ENCODE data around the gene ONECUT3.

ONECUT3 gene

GRCh38 chr19:1749373-1750342 lies 3.6 kb upstream of the ONECUT3 start:
- H3K79me2 ChIP-seq (ENCODE audit: low read length): no peaks in the 10 kb centered on the region
- TF ChIP-seq EZH2phosphoT487 (IDR thresholded peaks at IDR 0.05; ENCODE audit: low read depth) (no peak), CTCF (IDR thresholded peaks at IDR 0.05; ENCODE audit: low read depth, low read length) (no peak)
- no peak overlapping the region for H3K4me3 ChIP-seq (ENCODE audit: low read length)
- H3K9ac ChIP-seq (ENCODE audit: low read length): no peak overlapping the region
- peaks cover 10% of the 10 kb centered on the region; the same call in 1 of the 2 replicates for H3K27me3 ChIP-seq (ENCODE audit: low read depth, low read length)
- H2AFZ ChIP-seq (ENCODE audit: low read depth, low read length): no peak overlapping the region
- H3K4me2 ChIP-seq (ENCODE audit: low read length): no peak overlapping the region
- H4K20me1 ChIP-seq (ENCODE audit: insufficient read depth, low read length): no peaks in the 10 kb centered on the region
- H3K9me3 ChIP-seq (ENCODE audit: insufficient read depth, low read length): no peaks in the 10 kb centered on the region
- no peaks in the 10 kb centered on the region for H3K36me3 ChIP-seq (replicated peaks; ENCODE audit: low read depth, low read length)
- H3K4me1 ChIP-seq (ENCODE audit: low read length): peaks cover 23% of the 10 kb centered on the region
- no peak overlapping the region for H3K27ac ChIP-seq (ENCODE audit: low read length)

DNA sequence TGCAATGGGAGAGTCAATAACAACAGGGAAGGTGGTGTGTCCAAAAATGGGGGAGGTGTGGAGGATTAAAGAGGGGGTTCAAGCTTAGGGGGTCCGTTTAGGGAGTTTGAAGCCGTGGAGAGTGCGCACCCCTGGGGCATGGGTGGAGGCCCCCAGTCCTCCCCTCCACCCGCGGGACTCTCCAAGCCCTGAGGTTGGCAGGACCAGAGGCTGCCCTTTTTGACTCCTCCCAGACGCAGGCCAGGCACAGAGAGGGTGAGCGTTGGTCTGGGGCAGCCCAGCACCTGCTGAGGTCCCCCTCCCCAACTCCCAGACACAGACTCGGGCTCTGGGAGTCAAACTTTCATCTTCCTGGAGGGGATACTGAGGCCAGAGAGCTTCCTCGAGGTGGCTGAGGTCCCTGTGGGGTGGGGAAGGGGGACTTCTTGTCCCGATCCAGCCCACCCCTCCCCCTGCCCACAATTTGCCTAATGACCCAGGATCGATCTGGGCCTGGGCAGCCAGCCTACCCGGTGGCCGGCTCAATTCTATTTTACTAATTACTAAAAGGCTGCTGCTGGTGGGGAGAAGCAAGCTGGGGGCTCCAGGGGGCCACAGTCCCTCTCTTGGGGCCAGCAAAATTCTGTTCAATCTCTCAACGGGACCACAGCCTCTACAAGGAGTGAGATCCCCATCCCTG lies 2.8 kb upstream of the ONECUT3 start:
- TF ChIP-seq CTCF (IDR thresholded peaks at IDR 0.05; ENCODE audit: low read depth, low read length) (no peak), EZH2phosphoT487 (IDR thresholded peaks at IDR 0.05; ENCODE audit: low read depth) (no peak)
- Histone ChIP-seq H2AFZ (ENCODE audit: low read depth, low read length) (no peak overlapping the region), H3K9me3 (ENCODE audit: insufficient read depth, low read length) (no peaks in the 10 kb centered on the region), H3K79me2 (ENCODE audit: low read length) (no peaks in the 10 kb centered on the region), H3K36me3 (replicated peaks; ENCODE audit: low read depth, low read length) (no peaks in the 10 kb centered on the region), H3K27ac (ENCODE audit: low read length) (no peak overlapping the region), H3K4me1 (ENCODE audit: low read length) (peaks cover 23% of the 10 kb centered on the region), H3K4me3 (ENCODE audit: low read length) (no peak overlapping the region), H3K9ac (ENCODE audit: low read length) (no peak overlapping the region), H3K4me2 (ENCODE audit: low read length) (no peak overlapping the region), H3K27me3 (ENCODE audit: low read depth, low read length) (peaks cover 10% of the 10 kb centered on the region; the same call in 1 of the 2 replicates), H4K20me1 (ENCODE audit: insufficient read depth, low read length) (no peaks in the 10 kb centered on the region)

DNA sequence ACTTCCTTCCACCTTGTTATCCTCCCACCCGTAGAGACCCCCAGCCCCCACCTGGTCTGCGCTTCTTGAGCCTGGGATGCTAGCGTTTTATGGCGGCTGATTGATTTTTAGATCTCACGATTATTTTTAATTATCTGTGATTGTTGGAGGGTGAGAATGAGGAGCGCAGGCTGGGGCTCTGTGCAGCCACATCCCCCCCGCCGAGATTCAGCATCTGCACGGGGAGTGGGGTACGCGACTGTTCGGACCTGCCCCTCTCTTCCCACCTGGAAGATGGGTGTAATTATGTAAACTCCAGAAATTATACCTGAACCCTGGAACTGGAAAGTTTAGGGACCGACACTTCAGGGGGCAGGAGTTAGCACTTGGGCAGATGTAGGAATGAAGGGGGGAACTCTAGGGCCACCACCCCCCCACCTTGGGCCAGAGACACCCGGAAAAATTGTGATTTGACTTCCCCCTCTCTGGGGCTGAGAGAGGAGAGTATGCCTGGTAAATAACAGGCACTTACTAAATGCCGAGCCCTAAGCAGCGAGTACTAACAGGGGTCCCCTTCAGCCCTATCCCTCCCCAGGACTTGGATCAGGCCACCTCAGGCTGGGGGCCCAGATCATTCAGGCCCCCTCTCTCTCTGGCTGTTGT lies 1.8 kb upstream of the ONECUT3 start:
- Histone ChIP-seq H3K4me2 (ENCODE audit: low read length) (peak overlapping the region; percentile 75), H3K4me3 (ENCODE audit: low read length) (peak overlapping the region; percentile 51), H3K9ac (ENCODE audit: low read length) (peak overlapping the region; percentile 39; the same call in 1 of the 2 replicates)

More for the DNA sequence above, 1.8 kb upstream of the ONECUT3 start:
- Histone ChIP-seq H3K27me3 (ENCODE audit: low read depth, low read length) (peaks cover 10% of the 10 kb centered on the region; the same call in 1 of the 2 replicates), H2AFZ (ENCODE audit: low read depth, low read length) (peak overlapping the region; percentile 79; the same call in 1 of the 2 replicates), H3K79me2 (ENCODE audit: low read length) (no peaks in the 10 kb centered on the region), H3K27ac (ENCODE audit: low read length) (no peak overlapping the region), H3K9me3 (ENCODE audit: insufficient read depth, low read length) (no peaks in the 10 kb centered on the region), H3K36me3 (replicated peaks; ENCODE audit: low read depth, low read length) (no peaks in the 10 kb centered on the region), H4K20me1 (ENCODE audit: insufficient read depth, low read length) (no peaks in the 10 kb centered on the region), H3K4me1 (ENCODE audit: low read length) (peaks cover 23% of the 10 kb centered on the region)
- no peak for TF ChIP-seq CTCF (IDR thresholded peaks at IDR 0.05; ENCODE audit: low read depth, low read length)
- no peak for TF ChIP-seq EZH2phosphoT487 (IDR thresholded peaks at IDR 0.05; ENCODE audit: low read depth)
